ENCODE measurements around the gene RNASE7. TPM values are rescaled to one million over a fixed set of nuclear protein-coding genes. Genes with fewer than 3 reads are reported as not detected.
A peak's percentile ranks its signal among the peaks of the same experiment; 100 is the strongest.

Gene RNASE7
- total and polyA plus RNA-seq, 11 donors: 0.04 TPM; not detected in 10

DNA sequence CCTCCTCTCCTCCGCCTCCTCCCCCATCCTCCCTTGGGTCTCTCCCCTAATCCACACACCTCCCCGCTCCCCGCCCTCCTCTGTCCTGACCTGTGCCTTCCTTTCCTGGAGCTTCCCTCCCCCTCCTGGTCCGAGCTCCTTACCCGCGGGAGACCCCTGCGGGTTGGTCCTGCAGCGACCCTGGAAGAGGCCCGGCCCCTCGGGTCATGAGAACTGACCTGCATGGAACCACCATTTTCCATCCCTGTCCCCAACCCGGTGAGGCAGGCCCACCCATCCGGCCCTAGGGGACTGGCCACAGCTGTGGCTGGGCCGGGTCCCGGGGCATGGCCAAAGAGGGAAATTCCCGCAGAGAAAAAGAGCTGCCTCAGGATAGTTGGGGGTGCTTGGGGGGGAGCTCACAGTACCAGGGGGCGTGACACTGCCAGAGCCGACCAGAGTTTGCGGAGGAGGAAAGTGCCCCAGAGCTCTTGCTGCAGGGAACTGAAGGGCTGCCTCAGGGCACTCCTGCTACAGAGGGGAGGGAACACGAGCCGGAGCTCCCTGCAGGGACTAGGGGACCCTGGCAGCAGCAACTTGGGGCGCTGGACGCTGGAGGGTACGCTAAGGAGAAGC lies 28.6 kb downstream of the RNASE7 start:
- peak in 1 of 12 donors; percentile 12 for TF ChIP-seq CTCF (IDR thresholded peaks at IDR 0.05)
- TF ChIP-seq POLR2A (IDR thresholded peaks at IDR 0.05): no peak
- Histone ChIP-seq H3K4me1 (peaks cover 0 to 40% (median 28%) of the 10 kb centered on the region in 12 donors), H3K9me3 (no peaks in the 10 kb centered on the region), H3K36me3 (peaks cover 0 to 32% (median 24%) of the 10 kb centered on the region in 9 donors), H3K4me3 (peak overlapping the region; percentile 68 to 99 (median 82)), H3K27ac (peak overlapping the region; percentile 86 to 99 (median 92)), H3K27me3 (peaks cover 0 to 6% (median 0%) of the 10 kb centered on the region in 9 donors)
- peak; percentile 61 to 82 (median 70) for DNase-seq
- 0 to 1% (median 1%) methylated on average over 20 to 23 of the region's 23 CpGs for WGBS, 4 donors
- peak; percentile 16 to 50 (median 24) for ATAC-seq
- intact Hi-C loops (cut with DNase I): loop anchor here in 4 of 10 donors (1.0 to 2.0 kb wide), 5 partner anchors 20 to 34 kb away; no protein-coding TSS in a partner anchor

GRCh38 chr14:21071225-21072030 lies 29.3 kb downstream of the RNASE7 start:
- Histone ChIP-seq H3K27ac (peak overlapping the region; percentile 86 to 99 (median 92)), H3K27me3 (peaks cover 0 to 6% (median 0%) of the 10 kb centered on the region in 9 donors), H3K4me3 (peak overlapping the region; percentile 68 to 99 (median 82)), H3K4me1 (peaks cover 0 to 40% (median 28%) of the 10 kb centered on the region in 12 donors), H3K9me3 (no peaks in the 10 kb centered on the region), H3K36me3 (peaks cover 0 to 39% (median 32%) of the 10 kb centered on the region in 9 donors)
- 2 to 8% (median 3%) methylated on average over 30 to 37 of the region's 37 CpGs for WGBS, 4 donors
- ATAC-seq (peak; percentile 69 to 81 (median 74)), DNase-seq (peak; percentile 90 to 95 (median 92))
- TF ChIP-seq POLR2A (IDR thresholded peaks at IDR 0.05) (peak in 1 of 2 donors; percentile 39), CTCF (IDR thresholded peaks at IDR 0.05) (peak in 1 of 12 donors; percentile 20)
- intact Hi-C loops (cut with DNase I): loop anchor here in 3 of 10 donors (1.0 to 2.0 kb wide), 4 partner anchors 19 to 33 kb away; no protein-coding TSS in a partner anchor

DNA sequence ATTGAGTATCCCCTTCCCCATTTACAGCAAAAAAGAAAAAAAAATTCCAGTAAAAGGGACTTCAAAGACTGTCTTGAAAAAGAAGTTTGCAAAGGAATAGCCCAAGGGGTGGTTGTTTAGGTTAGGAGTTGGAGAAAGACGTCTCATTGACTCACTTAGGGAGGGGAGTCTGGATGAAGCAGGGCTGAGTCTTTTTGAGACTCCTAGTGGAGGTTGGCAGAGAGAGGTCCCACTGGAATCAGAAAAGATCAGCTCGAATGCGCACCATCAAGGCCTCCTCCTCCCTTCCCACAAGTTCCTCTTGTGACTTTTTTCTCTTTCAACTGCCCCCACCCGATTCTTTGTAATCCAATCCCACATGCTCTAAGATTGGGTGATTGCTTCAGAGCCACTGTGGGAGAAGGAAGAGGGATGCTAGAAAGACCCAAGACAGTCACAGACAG lies 29.9 kb downstream of the RNASE7 start:
- Histone ChIP-seq H3K36me3 (peaks cover 0 to 45% (median 38%) of the 10 kb centered on the region in 9 donors), H3K27me3 (peaks cover 0 to 6% (median 0%) of the 10 kb centered on the region in 9 donors), H3K9me3 (no peaks in the 10 kb centered on the region), H3K4me1 (peaks cover 0 to 40% (median 28%) of the 10 kb centered on the region in 12 donors), H3K4me3 (peak overlapping the region in 11 of 12 donors; percentile 68 to 99 (median 85)), H3K27ac (peak overlapping the region; percentile 86 to 99 (median 92))
- DNase-seq: peak in 3 of 5 donors; percentile 55 to 64 (median 58)
- WGBS, 4 donors: 36 to 47% (median 41%) methylated on average over 4 of the region's 4 CpGs
- TF ChIP-seq CTCF (IDR thresholded peaks at IDR 0.05): no peak
- peak in 1 of 2 donors; percentile 17 for TF ChIP-seq POLR2A (IDR thresholded peaks at IDR 0.05)
- intact Hi-C loops (cut with DNase I): loop anchor here in 1 of 10 donors (2.0 kb wide), 1 partner anchor 19 kb away; no protein-coding TSS in a partner anchor
- peak in 3 of 4 donors; percentile 9 to 27 (median 27) for ATAC-seq

All from heart left ventricle (tissue), 16 donors.